HG03378 (cell line): ENCODE measurements around the gene MRPL10.

Experiments
- ATAC-seq: cut with Tn5 transposase; IDR thresholded peaks from one replicate; pipeline ENCODE4 v1.9.1; 2021; ENCODE audit warnings: mild to moderate bottlenecking, moderate library complexity; ENCODE audit not compliant: unreplicated experiment

Gene MRPL10

GRCh38 chr17:47815106-47815918 lies 16.0 kb downstream of the MRPL10 start:
- ATAC-seq = no peak

- no peak for ATAC-seq
These were observed 17.8 kb downstream of the MRPL10 start for GRCh38 chr17:47813512-47814031.

GRCh38 chr17:47813077-47813476 lies 18.3 kb downstream of the MRPL10 start:
- no peak for ATAC-seq

- no peak for ATAC-seq
These were observed 19.0 kb downstream of the MRPL10 start for GRCh38 chr17:47812146-47812920.

- ATAC-seq = no peak
These were observed 19.6 kb downstream of the MRPL10 start for GRCh38 chr17:47811709-47812108.

GRCh38 chr17:47810901-47811635 lies 20.3 kb downstream of the MRPL10 start:
- ATAC-seq = no peak

- ATAC-seq = no peak
These were observed 21.0 kb downstream of the MRPL10 start for GRCh38 chr17:47810200-47810821.

GRCh38 chr17:47808830-47809480 lies 22.4 kb downstream of the MRPL10 start:
- no peak for ATAC-seq

- ATAC-seq = no peak
These were observed 23.1 kb downstream of the MRPL10 start for GRCh38 chr17:47808036-47808829.

GRCh38 chr17:47807421-47807820 lies 23.9 kb downstream of the MRPL10 start:
- no peak for ATAC-seq

GRCh38 chr17:47806913-47807255 lies 24.5 kb downstream of the MRPL10 start:
- ATAC-seq = no peak

- ATAC-seq = no peak
These were observed 25.1 kb downstream of the MRPL10 start for GRCh38 chr17:47806026-47806912.

- no peak for ATAC-seq
These were observed 26.9 kb downstream of the MRPL10 start for GRCh38 chr17:47804461-47804860.

GRCh38 chr17:47803751-47804150 lies 27.6 kb downstream of the MRPL10 start:
- no peak for ATAC-seq

GRCh38 chr17:47803201-47803600 lies 28.1 kb downstream of the MRPL10 start:
- ATAC-seq = no peak

GRCh38 chr17:47802341-47803022 lies 28.9 kb downstream of the MRPL10 start:
- ATAC-seq = no peak

GRCh38 chr17:47801906-47802305 lies 29.4 kb downstream of the MRPL10 start:
- ATAC-seq = no peak

- ATAC-seq = no peak
These were observed 30.1 kb downstream of the MRPL10 start for GRCh38 chr17:47801176-47801765.
